DND-41 (cell line): ENCODE data around the gene ZNF576.
"Not testable (repeated sequence)": the region's sequence is repeated elsewhere in the genome, so short reads cannot be mapped to it uniquely, and the experiment has no call there.

Source experiments
- ATAC-seq: fragments of 200-7000 bp; cut with Tn5 transposase; 3 replicates; pipeline ENCODE4 v1.9.1; 2021; ENCODE audit warnings: low read depth; ENCODE audit not compliant: insufficient read depth
- DNase-seq: peaks from one replicate; pipeline ENCODE4 v3.0.0-alpha.2; 2020
- H2AFZ ChIP-seq: 2 replicates; pipeline ENCODE4 v1.6.0; 2012; ENCODE audit warnings: low read depth, low read length
- H3K27ac ChIP-seq: 2 replicates; pipeline ENCODE4 v1.5.1; 2012; ENCODE audit warnings: low read length, inconsistent platforms
- H3K27me3 ChIP-seq: fragments of 200-600 bp; sonication (generic); 2 replicates; pipeline ENCODE4 v1.6.0; 2012; ENCODE audit warnings: low read length, mild to moderate bottlenecking, inconsistent platforms; ENCODE audit not compliant: insufficient read depth, poor library complexity
- H3K36me3 ChIP-seq: 2 replicates; pipeline ENCODE4 v1.5.1; 2012; ENCODE audit warnings: low read length, inconsistent platforms; ENCODE audit not compliant: insufficient read depth
- H3K4me1 ChIP-seq: 2 replicates; pipeline ENCODE4 v1.5.1; 2012; ENCODE audit warnings: mild to moderate bottlenecking, low read length; ENCODE audit not compliant: insufficient read depth
- H3K4me2 ChIP-seq: 2 replicates; pipeline ENCODE4 v1.6.0; 2012; ENCODE audit warnings: mild to moderate bottlenecking, moderate library complexity, low read length, inconsistent platforms; ENCODE audit not compliant: insufficient read depth
- H3K4me3 ChIP-seq, 2 experiments: fragments of 200-600 bp in 1 of 2; shearing (Covaris generic) in 1 of 2; 2 replicates each; pipeline ENCODE4 v1.5.1; 2012 to 2016; ENCODE audit warnings: inconsistent platforms in 2 of 2, low read length in 2 of 2, mild to moderate bottlenecking in 2 of 2, low read depth in 1 of 2, moderate library complexity in 1 of 2
- H3K79me2 ChIP-seq: 2 replicates; pipeline ENCODE4 v1.6.0; 2012; ENCODE audit warnings: low read length, inconsistent platforms; ENCODE audit not compliant: insufficient read depth
- H3K9ac ChIP-seq: 2 replicates; pipeline ENCODE4 v1.6.0; 2012; ENCODE audit warnings: low read depth, mild to moderate bottlenecking, inconsistent platforms, low read length, moderate library complexity
- H3K9me3 ChIP-seq: 2 replicates; pipeline ENCODE4 v1.5.1; 2012; ENCODE audit warnings: low read length, moderate library complexity, mild to moderate bottlenecking, inconsistent platforms; ENCODE audit not compliant: insufficient read depth, severe bottlenecking
- H4K20me1 ChIP-seq: 2 replicates; pipeline ENCODE4 v1.6.0; 2012; ENCODE audit warnings: low read length; ENCODE audit not compliant: insufficient read depth
- CTCF ChIP-seq: IDR thresholded peaks from 2 replicates; pipeline ENCODE4 v1.5.1; 2012; ENCODE audit warnings: borderline replicate concordance, low read length, moderate library complexity, mild to moderate bottlenecking; ENCODE audit not compliant: poor library complexity, severe bottlenecking; ENCODE audit errors: extremely low read depth
- EZH2 ChIP-seq: IDR thresholded peaks from 3 replicates; pipeline ENCODE4 v1.6.1; 2012; ENCODE audit warnings: borderline replicate concordance, low read depth, mild to moderate bottlenecking, moderate library complexity, low read length, inconsistent platforms; ENCODE audit not compliant: severe bottlenecking

ZNF576 gene

GRCh38 chr19:43599635-43600295 lies 3.4 kb downstream of the ZNF576 start:
- ATAC-seq (no peak), DNase-seq (no peak)
- TF ChIP-seq CTCF (peak; percentile 25), EZH2 (no peak)
- Histone ChIP-seq H3K79me2 (peaks cover 50% of the 10 kb centered on the region), H3K27me3 (no peaks in the 10 kb centered on the region), H3K4me3 (no peak overlapping the region), H3K4me2 (0 out of 2 replicates have a peak overlapping the region, but pooled peaks have one; percentile 5), H3K27ac (no peak overlapping the region), H3K9me3 (no peaks in the 10 kb centered on the region), H3K4me1 (peaks cover 33% of the 10 kb centered on the region), H4K20me1 (peaks cover 5% of the 10 kb centered on the region; the same call in 1 of the 2 replicates), H2AFZ (no peak overlapping the region), H3K36me3 (peaks cover 46% of the 10 kb centered on the region), H3K9ac (no peak overlapping the region)

- not testable (repeated sequence) for H3K4me3 ChIP-seq, ATAC-seq, H3K27ac ChIP-seq, H3K9me3 ChIP-seq, DNase-seq, H4K20me1 ChIP-seq, H2AFZ ChIP-seq, H3K4me2 ChIP-seq, H3K27me3 ChIP-seq, H3K9ac ChIP-seq
- peaks cover 27% of the 10 kb centered on the region for H3K4me1 ChIP-seq
- peaks cover 44% of the 10 kb centered on the region for H3K79me2 ChIP-seq
- H3K36me3 ChIP-seq: peaks cover 48% of the 10 kb centered on the region
These were observed 3.9 kb downstream of the ZNF576 start for GRCh38 chr19:43600326-43600725.

- TF ChIP-seq CTCF (no peak), EZH2 (no peak)
- no peak overlapping the region for H3K4me2 ChIP-seq
- no peak overlapping the region for H3K4me3 ChIP-seq
- no peaks in the 10 kb centered on the region for H3K9me3 ChIP-seq
- H3K9ac ChIP-seq: no peak overlapping the region
- ATAC-seq: no peak
- H4K20me1 ChIP-seq: peaks cover 25% of the 10 kb centered on the region
- DNase-seq: no peak
- H3K27ac ChIP-seq: no peak overlapping the region
- H3K4me1 ChIP-seq: no peaks in the 10 kb centered on the region
- H3K79me2 ChIP-seq: peaks cover 24% of the 10 kb centered on the region
- H2AFZ ChIP-seq: no peak overlapping the region
- no peaks in the 10 kb centered on the region for H3K27me3 ChIP-seq
- H3K36me3 ChIP-seq: peaks cover 74% of the 10 kb centered on the region
These were observed 9.6 kb downstream of the ZNF576 start for GRCh38 chr19:43605875-43606568.

- no peak overlapping the region for H2AFZ ChIP-seq
- no peak for ATAC-seq
- no peak overlapping the region for H3K4me3 ChIP-seq
- no peak overlapping the region for H3K4me2 ChIP-seq
- H3K79me2 ChIP-seq: peaks cover 31% of the 10 kb centered on the region
- no peaks in the 10 kb centered on the region for H3K27me3 ChIP-seq
- DNase-seq: no peak
- H3K27ac ChIP-seq: no peak overlapping the region
- no peak for TF ChIP-seq CTCF
- TF ChIP-seq EZH2: no peak
- no peaks in the 10 kb centered on the region for H3K9me3 ChIP-seq
- peaks cover 74% of the 10 kb centered on the region for H3K36me3 ChIP-seq
- H3K9ac ChIP-seq: no peak overlapping the region
- no peaks in the 10 kb centered on the region for H3K4me1 ChIP-seq
- peaks cover 31% of the 10 kb centered on the region for H4K20me1 ChIP-seq
These were observed 10.3 kb downstream of the ZNF576 start for GRCh38 chr19:43606569-43607229.
